ENCODE data around the gene CFL2.

GRCh38 chr14:34710006-34710405 is 4.4 kb downstream of the CFL2 start:
- TF ChIP-seq CTCF (IDR thresholded peaks at IDR 0.05) (no peak), HMGXB4 (CRISPR knock-in tag; IDR thresholded peaks at IDR 0.05) (no peak), E2F4 (CRISPR knock-in tag; IDR thresholded peaks at IDR 0.05; ENCODE audit: borderline replicate concordance, low read depth) (no peak), USF2 (CRISPR knock-in tag; IDR thresholded peaks at IDR 0.05) (no peak)
